Transverse colon (tissue), 4 donors: ENCODE data around the gene AGPAT3.

ENCODE experiments used
- CTCF ChIP-seq, 5 experiments: fragments of 200-600 bp in 3 of 5; fragments of 450-650 bp in 2 of 5; sonication (generic) in 3 of 5; IDR thresholded peaks; 1 replicate in 2 of 5; 2 replicates in 3 of 5; pipeline ENCODE4 v1.5.1; 2016 to 2017; ENCODE audit warnings: antibody characterized with exemption in 5 of 5, inconsistent platforms in 3 of 5, mild to moderate bottlenecking in 2 of 5, moderate library complexity in 1 of 5
- POLR2A ChIP-seq: fragments of 450-650 bp; IDR thresholded peaks from one replicate; pipeline ENCODE4 v1.6.1; 2016; ENCODE audit warnings: antibody characterized with exemption, mild to moderate bottlenecking, moderate library complexity
- POLR2AphosphoS5 ChIP-seq, 3 donors: sonication (generic); formaldehyde crosslinking; IDR thresholded peaks; one replicate each; pipeline ENCODE4 v1.6.1; 2016; ENCODE audit warnings: antibody characterized with exemption in 3 of 3

- TF ChIP-seq POLR2A (no peak), CTCF (IDR thresholded peaks at IDR 0.05) (no peak), POLR2AphosphoS5 (IDR thresholded peaks at IDR 0.05) (no peak)
Measured at GRCh38 chr21:43818685-43819084, 46.3 kb upstream of the AGPAT3 start.
